GM23338 (cell line): ENCODE data around the gene OR52A1. TPM values are rescaled to one million over a fixed set of nuclear protein-coding genes. Genes with fewer than 3 reads are reported as not detected.

Source experiments
- ATAC-seq: fragments of 200-7000 bp; cut with Tn5 transposase; 3 replicates; pipeline ENCODE4 v1.9.1; 2020
- DNase-seq: peaks from one replicate; pipeline ENCODE4 v3.0.0-alpha.2; 2015; ENCODE audit warnings: low spot score
- H2AFZ ChIP-seq: fragments of 200-600 bp; sonication (generic); 2 replicates; pipeline ENCODE4 v1.8.0; 2016; ENCODE audit warnings: antibody characterized with exemption, mild to moderate bottlenecking, moderate library complexity
- H3F3A ChIP-seq: fragments of 200-600 bp; sonication (generic); replicated peaks from 2 replicates; pipeline ENCODE4 v1.8.0; 2017; ENCODE audit warnings: antibody characterized with exemption, mixed run types, low read depth
- H3K27ac ChIP-seq: fragments of 200-600 bp; sonication (generic); 2 replicates; pipeline ENCODE4 v1.6.1; 2016; ENCODE audit warnings: low read depth
- H3K27me3 ChIP-seq: fragments of 200-600 bp; sonication (generic); 2 replicates; pipeline ENCODE4 v1.8.0; 2016; ENCODE audit warnings: mild to moderate bottlenecking, mixed run types, moderate library complexity; ENCODE audit not compliant: insufficient read depth
- H3K36me3 ChIP-seq: fragments of 200-600 bp; sonication (generic); 2 replicates; pipeline ENCODE4 v1.8.0; 2016; ENCODE audit warnings: mild to moderate bottlenecking; ENCODE audit not compliant: insufficient read depth
- H3K4me1 ChIP-seq: fragments of 200-600 bp; sonication (generic); 2 replicates; pipeline ENCODE4 v1.8.0; 2016; ENCODE audit warnings: mild to moderate bottlenecking, moderate library complexity; ENCODE audit not compliant: insufficient read depth
- H3K4me2 ChIP-seq: fragments of 200-600 bp; sonication (generic); 2 replicates; pipeline ENCODE4 v1.7.1; 2017; ENCODE audit warnings: mixed run types
- H3K4me3 ChIP-seq: fragments of 200-600 bp; sonication (generic); 2 replicates; pipeline ENCODE4 v1.6.1; 2016; ENCODE audit warnings: mixed run types
- H3K79me2 ChIP-seq: fragments of 200-600 bp; sonication (generic); replicated peaks from 2 replicates; pipeline ENCODE4 v1.8.0; 2017; ENCODE audit warnings: mild to moderate bottlenecking; ENCODE audit not compliant: insufficient read depth
- H3K9me2 ChIP-seq: fragments of 200-600 bp; sonication (generic); 2 replicates; pipeline ENCODE4 v1.8.0; 2017; ENCODE audit not compliant: insufficient read depth
- H4K20me1 ChIP-seq: fragments of 200-600 bp; sonication (generic); replicated peaks from 2 replicates; pipeline ENCODE4 v1.8.0; 2017; ENCODE audit warnings: mild to moderate bottlenecking; ENCODE audit not compliant: insufficient read depth
- H3K27ac Mint-ChIP-seq: 2 replicates; pipeline ENCODE4 v1.8.0; 2020; ENCODE audit warnings: inconsistent platforms, mild to moderate bottlenecking, moderate library complexity, mixed read lengths
- H3K27me3 Mint-ChIP-seq: 3 replicates; pipeline ENCODE4 v1.8.0; 2022; ENCODE audit warnings: low read depth, mild to moderate bottlenecking, moderate library complexity, mixed read lengths, inconsistent platforms; ENCODE audit not compliant: insufficient read depth, poor library complexity
- H3K36me3 Mint-ChIP-seq: 3 replicates; pipeline ENCODE4 v1.8.0; 2021; ENCODE audit warnings: low read depth, mild to moderate bottlenecking, inconsistent platforms, moderate library complexity, mixed read lengths
- H3K4me1 Mint-ChIP-seq: 3 replicates; pipeline ENCODE4 v1.8.0; 2020; ENCODE audit warnings: mild to moderate bottlenecking, inconsistent platforms, mixed read lengths
- H3K4me3 Mint-ChIP-seq: 3 replicates; pipeline ENCODE4 v1.8.0; 2021; ENCODE audit warnings: moderate library complexity, mild to moderate bottlenecking, inconsistent platforms, mixed read lengths
- H3K9me3 Mint-ChIP-seq: 3 replicates; pipeline ENCODE4 v1.8.0; 2020; ENCODE audit warnings: moderate library complexity, mild to moderate bottlenecking, inconsistent platforms, mixed read lengths
- CTCF ChIP-seq, 2 experiments: fragments of 200-600 bp in 1 of 2; sonication (generic) in 1 of 2; conservative IDR thresholded peaks; 2 replicates each; pipeline versions ENCODE4 v1.5.1 to v1.6.1; 2016 to 2017; ENCODE audit warnings: antibody characterized with exemption in 2 of 2, low read depth in 2 of 2, mild to moderate bottlenecking in 2 of 2, moderate library complexity in 1 of 2
- ETS1 ChIP-seq: IDR thresholded peaks from 2 replicates; pipeline ENCODE4 v1.6.1; 2016; ENCODE audit warnings: antibody characterized with exemption
- EZH2 ChIP-seq: fragments of 200-600 bp; sonication (generic); IDR thresholded peaks from one replicate; pipeline ENCODE4 v1.8.0; 2017; ENCODE audit warnings: antibody characterized with exemption, mild to moderate bottlenecking, low read depth; ENCODE audit not compliant: unreplicated experiment
- EZH2phosphoT487 ChIP-seq: fragments of 200-600 bp; sonication (generic); IDR thresholded peaks from one replicate; pipeline ENCODE4 v1.8.1; 2018; ENCODE audit warnings: antibody characterized with exemption; ENCODE audit not compliant: unreplicated experiment
- JUNB ChIP-seq: IDR thresholded peaks from one replicate; pipeline ENCODE4 v1.6.1; 2016; ENCODE audit warnings: antibody characterized with exemption; ENCODE audit not compliant: unreplicated experiment
- POLR2AphosphoS5 ChIP-seq: IDR thresholded peaks from 2 replicates; pipeline ENCODE4 v1.6.1; 2016; ENCODE audit warnings: antibody characterized with exemption, low read depth
- REST ChIP-seq: IDR thresholded peaks from one replicate; pipeline ENCODE4 v1.6.1; 2018; ENCODE audit warnings: antibody characterized with exemption; ENCODE audit not compliant: unreplicated experiment
- STAT1 ChIP-seq: IDR thresholded peaks from one replicate; pipeline ENCODE4 v1.6.1; 2016; ENCODE audit warnings: antibody characterized with exemption; ENCODE audit not compliant: unreplicated experiment
- ZNF114 ChIP-seq: fragments of 250-450 bp; sonication (Bioruptor Pico); IDR thresholded peaks from 2 replicates; pipeline ENCODE4 v1.5.0; 2020; ENCODE audit warnings: mild to moderate bottlenecking, moderate library complexity
- ZNF331 ChIP-seq: fragments of 250-450 bp; sonication (Bioruptor Pico); IDR thresholded peaks from 2 replicates; pipeline ENCODE4 v1.5.0; 2020; ENCODE audit warnings: low read depth, mild to moderate bottlenecking, moderate library complexity
- polyA plus RNA-seq: library from polyadenylated mRNA; unstranded; fragments of >200 nt; fragmentation: Nextera tagmentation; extraction: Ambion mirVana; gene quantifications from 2 replicates; pipeline ENCODE4 v1.2.1, GENCODE V29; 2016
- total RNA-seq: library from RNA; depleted of rRNA; stranded (reverse); fragments of >200 nt; shearing (Covaris generic); gene quantifications from 2 replicates; pipeline ENCODE4 v1.2.3, GENCODE V29; 2014

OR52A1 gene
- total and polyA plus RNA-seq, 2 experiments from 2014 or later, result 0.73 to 4.3 TPM

- Mint-ChIP-seq H3K4me1 (peaks cover 3% of the 10 kb centered on the region; the same call in 1 of the 3 replicates), H3K36me3 (no peaks in the 10 kb centered on the region), H3K27ac (no peak overlapping the region), H3K27me3 (no peaks in the 10 kb centered on the region), H3K9me3 (no peaks in the 10 kb centered on the region; the same call in 2 of the 3 replicates), H3K4me3 (no peak overlapping the region)
- no peak overlapping the region for H3K4me2 ChIP-seq
- H3K36me3 ChIP-seq, result no peaks in the 10 kb centered on the region
- no peaks in the 10 kb centered on the region for H3K27me3 ChIP-seq
- H2AFZ ChIP-seq, result no peak overlapping the region
- no peak overlapping the region for H3K4me3 ChIP-seq
- ATAC-seq (no peak), DNase-seq (no peak)
- H3K4me1 ChIP-seq, result no peaks in the 10 kb centered on the region
- TF ChIP-seq POLR2AphosphoS5, result no peak
- TF ChIP-seq ZNF331 (CRISPR knock-in tag), result no peak
- TF ChIP-seq ZNF114 (CRISPR knock-in tag), result no peak
- TF ChIP-seq JUNB, result no peak
- TF ChIP-seq REST, result no peak
- H3K27ac ChIP-seq, result no peak overlapping the region
- H4K20me1 ChIP-seq, result no peaks in the 10 kb centered on the region
- no peaks in the 10 kb centered on the region for H3F3A ChIP-seq
- no peaks in the 10 kb centered on the region for H3K9me2 ChIP-seq
- H3K79me2 ChIP-seq, result no peaks in the 10 kb centered on the region
These were observed 25.1 kb downstream of the OR52A1 start for GRCh38 chr11:5129457-5129877.

- Histone ChIP-seq H3F3A (no peaks in the 10 kb centered on the region), H3K36me3 (no peaks in the 10 kb centered on the region), H3K27me3 (no peaks in the 10 kb centered on the region), H2AFZ (no peak overlapping the region), H4K20me1 (no peaks in the 10 kb centered on the region), H3K9me2 (no peaks in the 10 kb centered on the region), H3K4me3 (no peak overlapping the region), H3K4me1 (no peaks in the 10 kb centered on the region), H3K79me2 (no peaks in the 10 kb centered on the region), H3K4me2 (no peak overlapping the region), H3K27ac (no peak overlapping the region)
- peaks cover 6% of the 10 kb centered on the region; the same call in 2 of the 3 replicates for H3K4me1 Mint-ChIP-seq
- H3K36me3 Mint-ChIP-seq, result no peaks in the 10 kb centered on the region
- no peaks in the 10 kb centered on the region; the same call in 2 of the 3 replicates for H3K9me3 Mint-ChIP-seq
- H3K27ac Mint-ChIP-seq, result peak overlapping the region; percentile 45; the same call in 1 of the 2 replicates
- no peak overlapping the region for H3K4me3 Mint-ChIP-seq
- H3K27me3 Mint-ChIP-seq, result no peaks in the 10 kb centered on the region
- no peak for ATAC-seq
- no peak for DNase-seq
- TF ChIP-seq POLR2AphosphoS5, result no peak
- TF ChIP-seq EZH2, result no peak
- TF ChIP-seq CTCF (conservative IDR thresholded peaks at IDR 0.05; ENCODE audit: low read depth in 2 of 2), result no peak
- TF ChIP-seq ZNF331 (CRISPR knock-in tag), result no peak
- TF ChIP-seq REST, result no peak
- no peak for TF ChIP-seq EZH2phosphoT487
- TF ChIP-seq STAT1, result no peak
- no peak for TF ChIP-seq ZNF114 (CRISPR knock-in tag)
- no peak for TF ChIP-seq ETS1
These were observed 29.5 kb downstream of the OR52A1 start for GRCh38 chr11:5124891-5125620.
